GM23338 (cell line): Measurements from ENCODE around the gene EDEM2.

ENCODE experiments used
- TF ChIP-seq, protein P1 (sequence below): IDR thresholded peaks from one replicate; pipeline ENCODE4 v1.6.1; 2018; ENCODE audit warnings: antibody characterized with exemption; ENCODE audit not compliant: unreplicated experiment
- TF ChIP-seq, protein P2 (sequence below), 2 experiments: fragments of 200-600 bp in 1 of 2; sonication (generic) in 1 of 2; conservative IDR thresholded peaks; 2 replicates each; pipeline versions ENCODE4 v1.5.1 to v1.6.1; 2016 to 2017; ENCODE audit warnings: antibody characterized with exemption in 2 of 2, low read depth in 2 of 2, mild to moderate bottlenecking in 2 of 2, moderate library complexity in 1 of 2

DNA sequence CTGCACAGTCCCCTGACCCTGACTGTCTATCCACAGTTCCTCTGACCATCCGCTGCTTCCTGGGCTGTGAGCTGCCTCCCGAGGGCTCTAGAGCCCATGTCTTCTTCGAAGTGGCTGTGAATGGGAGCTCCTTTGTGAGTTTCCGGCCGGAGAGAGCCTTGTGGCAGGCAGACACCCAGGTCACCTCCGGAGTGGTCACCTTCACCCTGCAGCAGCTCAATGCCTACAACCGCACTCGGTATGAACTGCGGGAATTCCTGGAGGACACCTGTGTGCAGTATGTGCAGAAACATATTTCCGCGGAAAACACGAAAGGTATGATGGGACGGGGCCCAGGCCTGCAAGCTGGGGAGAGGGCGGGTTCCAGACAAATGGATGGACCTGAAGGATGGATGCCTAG lies 29.0 kb upstream of the EDEM2 start:
- TF ChIP-seq, protein P1, sequence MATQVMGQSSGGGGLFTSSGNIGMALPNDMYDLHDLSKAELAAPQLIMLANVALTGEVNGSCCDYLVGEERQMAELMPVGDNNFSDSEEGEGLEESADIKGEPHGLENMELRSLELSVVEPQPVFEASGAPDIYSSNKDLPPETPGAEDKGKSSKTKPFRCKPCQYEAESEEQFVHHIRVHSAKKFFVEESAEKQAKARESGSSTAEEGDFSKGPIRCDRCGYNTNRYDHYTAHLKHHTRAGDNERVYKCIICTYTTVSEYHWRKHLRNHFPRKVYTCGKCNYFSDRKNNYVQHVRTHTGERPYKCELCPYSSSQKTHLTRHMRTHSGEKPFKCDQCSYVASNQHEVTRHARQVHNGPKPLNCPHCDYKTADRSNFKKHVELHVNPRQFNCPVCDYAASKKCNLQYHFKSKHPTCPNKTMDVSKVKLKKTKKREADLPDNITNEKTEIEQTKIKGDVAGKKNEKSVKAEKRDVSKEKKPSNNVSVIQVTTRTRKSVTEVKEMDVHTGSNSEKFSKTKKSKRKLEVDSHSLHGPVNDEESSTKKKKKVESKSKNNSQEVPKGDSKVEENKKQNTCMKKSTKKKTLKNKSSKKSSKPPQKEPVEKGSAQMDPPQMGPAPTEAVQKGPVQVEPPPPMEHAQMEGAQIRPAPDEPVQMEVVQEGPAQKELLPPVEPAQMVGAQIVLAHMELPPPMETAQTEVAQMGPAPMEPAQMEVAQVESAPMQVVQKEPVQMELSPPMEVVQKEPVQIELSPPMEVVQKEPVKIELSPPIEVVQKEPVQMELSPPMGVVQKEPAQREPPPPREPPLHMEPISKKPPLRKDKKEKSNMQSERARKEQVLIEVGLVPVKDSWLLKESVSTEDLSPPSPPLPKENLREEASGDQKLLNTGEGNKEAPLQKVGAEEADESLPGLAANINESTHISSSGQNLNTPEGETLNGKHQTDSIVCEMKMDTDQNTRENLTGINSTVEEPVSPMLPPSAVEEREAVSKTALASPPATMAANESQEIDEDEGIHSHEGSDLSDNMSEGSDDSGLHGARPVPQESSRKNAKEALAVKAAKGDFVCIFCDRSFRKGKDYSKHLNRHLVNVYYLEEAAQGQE: no peak
- TF ChIP-seq, protein P2, sequence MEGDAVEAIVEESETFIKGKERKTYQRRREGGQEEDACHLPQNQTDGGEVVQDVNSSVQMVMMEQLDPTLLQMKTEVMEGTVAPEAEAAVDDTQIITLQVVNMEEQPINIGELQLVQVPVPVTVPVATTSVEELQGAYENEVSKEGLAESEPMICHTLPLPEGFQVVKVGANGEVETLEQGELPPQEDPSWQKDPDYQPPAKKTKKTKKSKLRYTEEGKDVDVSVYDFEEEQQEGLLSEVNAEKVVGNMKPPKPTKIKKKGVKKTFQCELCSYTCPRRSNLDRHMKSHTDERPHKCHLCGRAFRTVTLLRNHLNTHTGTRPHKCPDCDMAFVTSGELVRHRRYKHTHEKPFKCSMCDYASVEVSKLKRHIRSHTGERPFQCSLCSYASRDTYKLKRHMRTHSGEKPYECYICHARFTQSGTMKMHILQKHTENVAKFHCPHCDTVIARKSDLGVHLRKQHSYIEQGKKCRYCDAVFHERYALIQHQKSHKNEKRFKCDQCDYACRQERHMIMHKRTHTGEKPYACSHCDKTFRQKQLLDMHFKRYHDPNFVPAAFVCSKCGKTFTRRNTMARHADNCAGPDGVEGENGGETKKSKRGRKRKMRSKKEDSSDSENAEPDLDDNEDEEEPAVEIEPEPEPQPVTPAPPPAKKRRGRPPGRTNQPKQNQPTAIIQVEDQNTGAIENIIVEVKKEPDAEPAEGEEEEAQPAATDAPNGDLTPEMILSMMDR (conservative IDR thresholded peaks at IDR 0.05; ENCODE audit: low read depth in 2 of 2): no peak
